Stimulated activated naive B cell treated with anti-CD40 and anti-IgM and Interleukin-4, amounts not matched to agents 10 μg/mL and 1 μg/mL and 100 μg/mL, for 72 hours (primary cell): ENCODE results near the gene TRERF1.
"Not testable (repeated sequence)": the region's sequence is repeated elsewhere in the genome, so short reads cannot be mapped to it uniquely, and the experiment has no call there.

Experiments used
- ATAC-seq, 2 donors: fragments of 150-1000 bp; cut with Tn5 transposase; replicated peaks; 2 replicates each; pipeline ENCODE4 v1.10.0; 2021; ENCODE audit warnings: moderate library complexity in 1 of 2
- DNase-seq: peaks from one replicate; pipeline ENCODE4 v3.0.0; 2021
- H3K27ac Mint-ChIP-seq: one replicate; pipeline ENCODE4 v1.8.0; 2022; ENCODE audit warnings: mild to moderate bottlenecking, mixed read lengths
- H3K27me3 Mint-ChIP-seq, 2 donors: one replicate each; pipeline ENCODE4 v1.8.0; 2022; ENCODE audit warnings: mixed read lengths in 2 of 2
- H3K36me3 Mint-ChIP-seq, 2 donors: one replicate each; pipeline ENCODE4 v1.8.0; 2022; ENCODE audit warnings: mixed read lengths in 2 of 2, mild to moderate bottlenecking in 1 of 2
- H3K4me1 Mint-ChIP-seq, 2 donors: one replicate each; pipeline ENCODE4 v1.8.0; 2022; ENCODE audit warnings: mixed read lengths in 2 of 2, mild to moderate bottlenecking in 1 of 2
- H3K4me3 Mint-ChIP-seq, 2 donors: one replicate each; pipeline ENCODE4 v1.8.0; 2022; ENCODE audit warnings: mild to moderate bottlenecking in 2 of 2, mixed read lengths in 2 of 2, moderate library complexity in 1 of 2
- H3K9me3 Mint-ChIP-seq, 2 donors: one replicate each; pipeline ENCODE4 v1.8.0; 2022; ENCODE audit warnings: mixed read lengths in 2 of 2, mild to moderate bottlenecking in 1 of 2

Gene TRERF1

DNA sequence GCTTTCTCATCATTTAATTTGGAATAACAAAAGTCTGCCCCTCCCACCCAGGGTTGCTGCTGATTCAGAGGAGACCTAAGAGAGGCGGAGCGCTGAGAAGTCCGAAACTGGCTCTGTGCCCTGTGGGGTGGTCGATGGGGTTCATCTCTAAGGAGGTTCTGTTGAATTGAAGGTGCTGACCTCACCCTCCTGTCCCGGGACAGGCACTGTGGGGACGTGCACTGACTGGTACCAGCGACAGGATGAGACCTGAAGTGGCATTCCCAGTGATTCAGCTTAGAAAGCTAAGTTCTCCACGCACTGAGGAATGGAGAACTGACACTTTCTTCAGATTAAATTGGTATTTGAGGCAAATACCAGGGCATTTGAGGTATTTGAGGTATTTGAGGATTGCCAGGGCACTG, 258.2 kb downstream of the TRERF1 start:
- Mint-ChIP-seq H3K27me3 (no peaks in the 10 kb centered on the region), H3K9me3 (no peaks in the 10 kb centered on the region), H3K4me3 (no peak overlapping the region), H3K36me3 (peaks cover 12 to 15% of the 10 kb centered on the region in 2 donors), H3K4me1 (peaks cover 3 to 6% of the 10 kb centered on the region in 2 donors), H3K27ac (no peak overlapping the region)
- DNase-seq (no peak), ATAC-seq (no peak)

GRCh38 chr6:42192385-42192784, 259.3 kb downstream of the TRERF1 start:
- H3K4me3 Mint-ChIP-seq, H3K27ac Mint-ChIP-seq, H3K9me3 Mint-ChIP-seq, ATAC-seq, H3K4me1 Mint-ChIP-seq, DNase-seq, H3K27me3 Mint-ChIP-seq: not testable (repeated sequence)
- peaks cover 12 to 15% of the 10 kb centered on the region in 2 donors for H3K36me3 Mint-ChIP-seq

GRCh38 chr6:42190554-42191183, 261.1 kb downstream of the TRERF1 start:
- no peaks in the 10 kb centered on the region for H3K9me3 Mint-ChIP-seq
- peaks cover 11 to 12% of the 10 kb centered on the region in 2 donors for H3K36me3 Mint-ChIP-seq
- ATAC-seq, result no peak
- no peak overlapping the region for H3K4me3 Mint-ChIP-seq
- no peak for DNase-seq
- no peaks in the 10 kb centered on the region for H3K27me3 Mint-ChIP-seq
- H3K27ac Mint-ChIP-seq, result no peak overlapping the region
- peaks cover 0 to 1% of the 10 kb centered on the region in 2 donors for H3K4me1 Mint-ChIP-seq

DNA sequence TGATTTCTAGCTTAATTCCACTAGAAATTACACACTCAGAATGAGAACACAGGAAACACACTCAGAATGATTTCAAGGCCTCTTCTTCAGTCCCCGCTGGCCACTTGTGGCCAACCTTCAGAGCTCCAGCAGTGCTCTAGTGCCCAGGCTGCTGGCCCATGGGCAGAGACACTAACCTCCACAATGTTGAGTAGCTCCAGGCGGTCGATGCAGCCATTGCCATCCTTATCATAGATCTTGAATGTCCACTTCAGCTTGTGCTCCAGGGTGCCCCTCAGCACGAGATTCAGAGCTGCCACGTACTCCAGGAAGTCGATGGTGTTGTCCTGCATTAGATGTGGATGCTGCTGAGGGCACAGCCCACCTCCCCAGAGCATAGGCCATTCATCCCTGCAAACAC, 263.3 kb downstream of the TRERF1 start:
- Mint-ChIP-seq H3K27ac (no peak overlapping the region), H3K9me3 (no peaks in the 10 kb centered on the region), H3K36me3 (peaks cover 8 to 12% of the 10 kb centered on the region in 2 donors), H3K27me3 (peaks cover 0 to 3% of the 10 kb centered on the region in 2 donors), H3K4me1 (no peaks in the 10 kb centered on the region), H3K4me3 (no peak overlapping the region)
- DNase-seq (no peak), ATAC-seq (no peak)

GRCh38 chr6:42185597-42185996, 266.1 kb downstream of the TRERF1 start:
- Mint-ChIP-seq H3K4me3 (no peak overlapping the region), H3K4me1 (no peaks in the 10 kb centered on the region), H3K27me3 (peaks cover 0 to 3% of the 10 kb centered on the region in 2 donors), H3K27ac (no peak overlapping the region), H3K36me3 (peaks cover 1 to 6% of the 10 kb centered on the region in 2 donors), H3K9me3 (no peaks in the 10 kb centered on the region)
- ATAC-seq, result no peak
- DNase-seq, result no peak

- H3K27ac Mint-ChIP-seq, result no peak overlapping the region
- peaks cover under 1 to 8% of the 10 kb centered on the region in 2 donors for H3K27me3 Mint-ChIP-seq
- H3K4me3 Mint-ChIP-seq, result no peak overlapping the region
- ATAC-seq (no peak), DNase-seq (no peak)
- peaks cover 0 to 4% of the 10 kb centered on the region in 2 donors for H3K36me3 Mint-ChIP-seq
- peaks cover 4 to 9% of the 10 kb centered on the region in 2 donors for H3K4me1 Mint-ChIP-seq
- no peaks in the 10 kb centered on the region for H3K9me3 Mint-ChIP-seq
Observed at GRCh38 chr6:42184475-42184874, 267.3 kb downstream of the TRERF1 start.

DNA sequence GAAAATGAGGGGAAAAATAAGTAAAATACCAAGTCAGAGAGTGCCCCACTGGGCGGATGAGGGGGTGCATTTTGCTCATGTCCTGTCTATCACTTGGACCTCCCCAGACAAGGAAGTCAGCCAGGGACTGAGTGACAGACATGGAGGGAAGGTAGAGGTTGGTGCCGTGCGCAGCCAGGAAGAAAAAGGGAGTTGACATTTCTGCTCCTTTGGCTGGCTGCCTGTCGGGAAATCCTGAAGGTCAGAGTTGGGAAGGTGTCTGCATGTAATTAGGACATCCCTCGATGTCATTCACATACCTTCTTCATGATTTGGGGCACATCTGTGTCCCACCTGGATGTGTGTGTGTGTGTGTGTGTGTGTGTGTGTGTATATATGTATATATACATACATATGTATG, 269.6 kb downstream of the TRERF1 start:
- H3K4me1 Mint-ChIP-seq, result peaks cover 8 to 28% of the 10 kb centered on the region in 2 donors
- H3K36me3 Mint-ChIP-seq, result peaks cover 0 to 4% of the 10 kb centered on the region in 2 donors
- peaks cover 16 to 20% of the 10 kb centered on the region in 2 donors for H3K27me3 Mint-ChIP-seq
- DNase-seq, result no peak
- no peak overlapping the region for H3K27ac Mint-ChIP-seq
- H3K9me3 Mint-ChIP-seq, result no peaks in the 10 kb centered on the region
- no peak overlapping the region for H3K4me3 Mint-ChIP-seq
- no peak for ATAC-seq

GRCh38 chr6:42179945-42180313, 271.8 kb downstream of the TRERF1 start:
- peaks cover 8 to 28% of the 10 kb centered on the region in 2 donors for H3K4me1 Mint-ChIP-seq
- peaks cover 0 to 4% of the 10 kb centered on the region in 2 donors for H3K36me3 Mint-ChIP-seq
- no peak for DNase-seq
- peak; percentile 80 to 88 for ATAC-seq
- no peaks in the 10 kb centered on the region for H3K9me3 Mint-ChIP-seq
- peak overlapping the region in 1 of 2 donors; percentile 11 for H3K4me3 Mint-ChIP-seq
- H3K27ac Mint-ChIP-seq, result no peak overlapping the region
- peaks cover 16 to 26% of the 10 kb centered on the region in 2 donors for H3K27me3 Mint-ChIP-seq

DNA sequence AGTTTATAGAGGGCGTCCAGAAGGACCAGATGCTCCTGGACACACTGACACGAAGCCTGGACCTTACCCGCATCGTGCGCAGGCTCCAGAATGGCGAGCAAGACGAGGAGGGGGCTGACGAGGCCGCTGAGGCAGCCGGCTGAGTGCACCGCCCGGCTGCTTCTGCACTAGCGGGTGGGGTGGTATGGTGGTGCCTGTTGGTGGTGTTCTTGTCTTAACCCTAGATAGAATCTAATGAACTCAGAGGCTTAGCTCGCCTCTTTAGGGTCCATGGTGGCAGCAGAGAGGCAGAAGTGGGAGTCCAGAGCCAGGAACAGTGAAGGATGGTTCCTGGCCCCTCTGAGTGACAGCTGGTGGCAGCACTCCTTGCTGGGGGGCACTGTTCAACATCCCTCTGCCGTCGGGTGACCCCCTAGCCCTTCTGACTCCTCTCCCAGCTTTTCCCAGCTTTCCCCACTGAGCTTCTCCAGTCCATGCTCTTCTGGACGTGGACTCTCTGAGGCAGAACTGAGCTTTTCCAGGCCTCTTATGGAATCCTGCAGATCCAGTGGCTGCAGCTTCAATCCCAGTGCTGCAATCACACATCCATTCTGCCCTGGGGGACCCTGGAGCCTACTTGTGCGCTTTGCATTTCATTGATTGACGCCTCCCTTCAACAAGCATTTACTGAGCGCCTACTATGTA, 272.3 kb downstream of the TRERF1 start:
- Mint-ChIP-seq H3K4me3 (peak overlapping the region in 1 of 2 donors; percentile 11), H3K27me3 (peaks cover 14 to 26% of the 10 kb centered on the region in 2 donors), H3K4me1 (peaks cover 8 to 28% of the 10 kb centered on the region in 2 donors), H3K9me3 (no peaks in the 10 kb centered on the region), H3K36me3 (peaks cover 0 to 3% of the 10 kb centered on the region in 2 donors), H3K27ac (no peak overlapping the region)
- ATAC-seq (no peak), DNase-seq (no peak)

DNA sequence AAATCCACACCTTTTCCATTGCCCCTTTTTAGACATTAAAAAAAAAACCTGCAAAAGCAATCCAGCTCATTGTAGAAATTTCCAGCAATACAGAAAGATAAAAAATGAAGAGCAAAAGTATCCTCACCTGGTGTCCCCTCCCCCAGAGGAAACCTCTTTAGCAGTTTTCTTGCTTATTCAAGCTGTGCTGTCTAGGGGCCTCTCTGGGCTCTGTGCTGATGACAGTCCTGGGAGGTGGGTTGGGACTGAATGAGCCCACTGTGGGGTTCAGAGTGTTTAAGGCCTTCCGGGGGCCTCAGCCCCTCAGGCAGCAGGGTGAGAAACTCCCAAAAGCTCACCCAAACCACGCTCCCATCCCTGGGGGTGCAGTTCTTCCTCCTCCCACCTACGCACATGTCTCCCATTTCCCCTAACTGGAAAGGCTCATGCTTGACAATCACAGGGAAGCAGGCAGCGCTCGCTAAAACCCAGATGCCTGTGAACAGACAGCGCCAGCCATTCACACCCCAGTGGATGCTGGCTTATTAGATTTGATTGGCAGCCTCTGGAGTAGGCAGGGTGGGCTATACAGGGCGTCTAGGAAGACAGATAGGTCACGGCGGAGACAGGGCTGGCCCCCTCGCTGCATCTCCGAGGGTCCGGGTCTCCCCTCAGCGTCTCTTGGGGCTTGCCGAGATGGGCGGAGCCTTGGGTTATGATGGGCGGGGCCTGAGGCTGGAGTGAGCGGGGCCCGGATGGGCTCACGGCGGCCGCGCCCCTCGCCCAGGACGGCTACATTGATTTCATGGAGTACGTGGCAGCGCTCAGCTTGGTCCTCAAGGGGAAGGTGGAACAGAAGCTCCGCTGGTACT, 274.0 kb downstream of the TRERF1 start:
- H3K4me3 Mint-ChIP-seq, result peak overlapping the region; percentile 58 to 63
- peak; percentile 35 to 45 for ATAC-seq

GRCh38 chr6:42176981-42177380, 274.7 kb downstream of the TRERF1 start:
- H3K27me3 Mint-ChIP-seq, result peaks cover 13 to 26% of the 10 kb centered on the region in 2 donors
- ATAC-seq (no peak), DNase-seq (no peak)
- H3K27ac Mint-ChIP-seq, result no peak overlapping the region
- no peak overlapping the region for H3K4me3 Mint-ChIP-seq
- H3K9me3 Mint-ChIP-seq, result no peaks in the 10 kb centered on the region
- H3K4me1 Mint-ChIP-seq, result peaks cover 8 to 28% of the 10 kb centered on the region in 2 donors
- H3K36me3 Mint-ChIP-seq, result no peaks in the 10 kb centered on the region

More for the DNA sequence above, 274.0 kb downstream of the TRERF1 start:
- no peaks in the 10 kb centered on the region for H3K9me3 Mint-ChIP-seq
- DNase-seq, result no peak
- H3K4me1 Mint-ChIP-seq, result peaks cover 8 to 28% of the 10 kb centered on the region in 2 donors
- H3K36me3 Mint-ChIP-seq, result peaks cover 0 to under 1% of the 10 kb centered on the region in 2 donors
- H3K27me3 Mint-ChIP-seq, result peaks cover 13 to 26% of the 10 kb centered on the region in 2 donors
- H3K27ac Mint-ChIP-seq, result no peak overlapping the region

DNA sequence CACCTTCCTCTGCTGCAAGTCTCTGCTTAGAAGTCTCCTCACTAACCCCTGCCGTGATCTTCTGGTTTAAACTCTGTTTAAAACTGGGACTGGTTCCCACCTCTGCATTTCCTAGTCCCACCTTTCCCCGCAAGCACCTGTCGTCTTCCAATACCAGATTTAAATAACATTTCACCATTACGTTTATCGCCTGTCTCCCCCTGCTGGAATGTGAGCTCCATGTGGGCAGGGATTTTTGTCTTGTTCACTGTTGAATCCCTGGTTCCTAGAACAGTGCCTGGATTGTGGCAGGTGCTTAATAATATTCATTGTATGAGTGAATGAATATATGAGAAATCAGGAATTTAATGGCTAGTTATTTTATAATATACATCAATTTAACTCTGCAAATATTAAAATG, 275.9 kb downstream of the TRERF1 start:
- peaks cover 13 to 26% of the 10 kb centered on the region in 2 donors for H3K27me3 Mint-ChIP-seq
- H3K36me3 Mint-ChIP-seq, result no peaks in the 10 kb centered on the region
- ATAC-seq, result no peak
- no peak for DNase-seq
- H3K9me3 Mint-ChIP-seq, result no peaks in the 10 kb centered on the region
- H3K4me1 Mint-ChIP-seq, result peaks cover 8 to 28% of the 10 kb centered on the region in 2 donors
- H3K27ac Mint-ChIP-seq, result no peak overlapping the region
- H3K4me3 Mint-ChIP-seq, result no peak overlapping the region
